ENCODE results near the gene TMEM239. TPM values are rescaled to one million over a fixed set of nuclear protein-coding genes. Genes with fewer than 3 reads are reported as not detected.

The TMEM239 gene
- total and polyA plus RNA-seq, 2 of the 8 experiments (the other 6 are each of a cell fraction or from before 2014, with no cell fraction given) = not detected

DNA sequence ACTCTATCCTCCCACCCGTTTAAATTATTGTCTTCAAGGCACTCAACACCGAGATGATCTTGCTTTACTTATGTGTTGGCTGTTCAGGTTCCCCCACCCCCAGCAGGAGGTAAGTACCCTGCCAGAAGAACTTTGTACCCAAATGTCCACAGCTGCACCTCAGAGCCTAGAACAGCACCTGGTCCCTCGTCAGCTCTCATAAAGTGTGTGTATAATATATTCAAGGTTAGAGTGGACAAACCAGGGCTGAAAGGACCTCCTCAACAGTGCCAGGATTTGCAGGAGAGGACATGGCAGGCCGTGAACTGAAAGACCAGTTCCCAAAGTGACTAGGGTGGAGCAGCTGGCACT lies 9.8 kb upstream of the TMEM239 start (continued):
- TF ChIP-seq CHD7 (IDR thresholded peaks at IDR 0.05; ENCODE audit: insufficient replicate concordance, low read length) (no peak), EZH2 (IDR thresholded peaks at IDR 0.05; ENCODE audit: low read depth, low read length, severe bottlenecking) (no peak), RAD21 (IDR thresholded peaks at IDR 0.05 in 1 of 2, conservative IDR thresholded peaks at IDR 0.05 in 1 of 2; ENCODE audit: low read depth in 2 of 2, low read length in 2 of 2) (no peak), JUND (IDR thresholded peaks at IDR 0.05; ENCODE audit: low read length) (no peak), EP300 (IDR thresholded peaks at IDR 0.05; ENCODE audit: borderline replicate concordance in 1 of 2, low read depth in 2 of 2, low read length in 2 of 2) (no peak), PHF8 (conservative IDR thresholded peaks at IDR 0.05; ENCODE audit: low read depth, low read length) (no peak), SRF (IDR thresholded peaks at IDR 0.05; ENCODE audit: low read depth, low read length) (no peak), TCF12 (IDR thresholded peaks at IDR 0.05; ENCODE audit: low read depth, low read length) (no peak)
- TF ChIP-seq, protein P1, sequence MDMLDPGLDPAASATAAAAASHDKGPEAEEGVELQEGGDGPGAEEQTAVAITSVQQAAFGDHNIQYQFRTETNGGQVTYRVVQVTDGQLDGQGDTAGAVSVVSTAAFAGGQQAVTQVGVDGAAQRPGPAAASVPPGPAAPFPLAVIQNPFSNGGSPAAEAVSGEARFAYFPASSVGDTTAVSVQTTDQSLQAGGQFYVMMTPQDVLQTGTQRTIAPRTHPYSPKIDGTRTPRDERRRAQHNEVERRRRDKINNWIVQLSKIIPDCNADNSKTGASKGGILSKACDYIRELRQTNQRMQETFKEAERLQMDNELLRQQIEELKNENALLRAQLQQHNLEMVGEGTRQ (IDR thresholded peaks at IDR 0.05; ENCODE audit: low read length) = no peak

All from H1 (cell line).